Stomach (tissue), 9 donors: ENCODE data around the gene SSBP3. TPM values are rescaled to one million over a fixed set of nuclear protein-coding genes. Genes with fewer than 3 reads are reported as not detected.
A peak's percentile ranks its signal among the peaks of the same experiment; 100 is the strongest.

ENCODE experiments used
- DNase-seq, 2 donors: peaks; one replicate each; pipeline versions ENCODE4 v3.0.0 to v3.0.0-alpha.2; 2013 to 2019
- H3K27ac ChIP-seq, 5 donors: fragments of 200-600 bp in 4 of 5; sonication (generic) in 4 of 5; one replicate each; pipeline ENCODE4 v1.5.1; 2013 to 2019; ENCODE audit warnings: mild to moderate bottlenecking in 1 of 5, moderate library complexity in 1 of 5
- H3K27me3 ChIP-seq, 3 donors: fragments of 200-600 bp; sonication (generic); one replicate each; pipeline ENCODE4 v1.5.1; 2017 to 2019; ENCODE audit warnings: mixed run types in 1 of 3
- H3K36me3 ChIP-seq, 4 donors: fragments of 200-600 bp; sonication (generic); 1 replicate in 3 of 4; 2 replicates in 1 of 4; pipeline ENCODE4 v1.5.1; 2016 to 2019
- H3K4me1 ChIP-seq, 4 donors: fragments of 200-600 bp; sonication (generic); one replicate each; pipeline ENCODE4 v1.5.1; 2016 to 2019
- H3K4me3 ChIP-seq, 4 donors: fragments of 200-600 bp; sonication (generic) in 3 of 4; one replicate each; pipeline ENCODE4 v1.5.1; 2016 to 2019; ENCODE audit warnings: mild to moderate bottlenecking in 1 of 4
- H3K9me3 ChIP-seq, 4 donors: fragments of 200-600 bp; sonication (generic); one replicate each; pipeline ENCODE4 v1.5.1; 2016 to 2019
- CTCF ChIP-seq, 7 experiments: fragments of 450-650 bp in 4 of 7; fragments of 200-600 bp in 3 of 7; sonication (generic) in 3 of 7; IDR thresholded peaks; one replicate each; pipeline ENCODE4 v1.5.1; 2016 to 2019; ENCODE audit warnings: antibody characterized with exemption in 7 of 7, control low read depth in 2 of 7, mild to moderate bottlenecking in 1 of 7
- EP300 ChIP-seq: sonication (generic); formaldehyde crosslinking; IDR thresholded peaks from one replicate; pipeline ENCODE4 v1.6.1; 2017; ENCODE audit warnings: antibody characterized with exemption
- POLR2A ChIP-seq, 4 donors: fragments of 450-650 bp; IDR thresholded peaks; one replicate each; pipeline ENCODE4 v1.6.1; 2016; ENCODE audit warnings: antibody characterized with exemption in 4 of 4, control low read depth in 2 of 4, mild to moderate bottlenecking in 1 of 4, moderate library complexity in 1 of 4
- POLR2AphosphoS5 ChIP-seq, 3 donors: sonication (generic); formaldehyde crosslinking; IDR thresholded peaks; one replicate each; pipeline ENCODE4 v1.6.1; 2016; ENCODE audit warnings: antibody characterized with exemption in 3 of 3
- WGBS, 5 donors: extraction: QIAGEN DNeasy Blood & Tissue Kit in 3 of 5; methylation state at CpG; one replicate each; pipeline versions ENCODE4 v1.1.5 to v1.1.7; 2013 to 2018; 5-methylcytosine and 5-hydroxymethylcytosine counted together
- intact Hi-C: fragments of 100-400 bp; cut with DNase I; formaldehyde crosslinking; loops from one replicate; pipeline ENCODE4 v1.15.1; 2023; ENCODE audit warnings: low total_unique reads
- polyA plus RNA-seq, 3 donors: library from polyadenylated mRNA; stranded (reverse); fragments of 200-250 nt; gene quantifications; one replicate each; pipeline ENCODE4 v1.2.3, GENCODE V29; 2013
- total RNA-seq, 5 donors: library from RNA; depleted of rRNA; stranded (reverse); fragments of >200 nt; gene quantifications; one replicate each; pipeline versions ENCODE4 v1.1.0 to v1.2.3, GENCODE V29; 2014 to 2016
- donor health status: healthy with polysubstance abuse.
- donor health status: Bipolar disorder and iron deficiency.
- donor health status: healthy.

Gene SSBP3
- total and polyA plus RNA-seq, 8 donors, result 4.3 to 100 (median 38.1) TPM

DNA sequence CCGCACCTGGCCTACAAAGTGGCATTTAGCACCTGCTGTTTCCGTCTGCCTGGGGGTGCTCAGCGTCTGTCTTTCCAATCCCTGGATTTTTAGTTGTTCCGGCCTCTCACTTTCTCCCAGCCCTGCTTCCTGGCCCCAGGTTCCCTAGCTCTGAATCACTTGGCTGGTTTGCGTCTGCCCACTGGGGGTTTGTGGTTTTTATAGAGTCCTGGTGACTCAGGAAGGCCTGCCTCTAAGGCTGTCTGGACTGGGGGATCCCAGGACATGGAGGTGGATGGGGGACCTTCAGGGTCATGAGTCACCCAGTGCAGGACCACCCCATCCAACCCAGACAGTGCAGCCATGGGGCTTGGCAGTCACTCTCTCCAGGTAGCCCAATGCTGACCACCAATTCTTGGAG, 152.7 kb downstream of the SSBP3 start:
- peak overlapping the region in 1 of 5 donors; percentile 11 for H3K27ac ChIP-seq
- peaks cover 8 to 21% (median 18%) of the 10 kb centered on the region in 4 donors for H3K4me1 ChIP-seq
- no peak overlapping the region for H3K4me3 ChIP-seq
- intact Hi-C loops, result no loop called here
- no peak for DNase-seq
- TF ChIP-seq CTCF (IDR thresholded peaks at IDR 0.05) (no peak), POLR2AphosphoS5 (IDR thresholded peaks at IDR 0.05) (no peak), EP300 (no peak), POLR2A (IDR thresholded peaks at IDR 0.05) (no peak)
- no peaks in the 10 kb centered on the region for H3K27me3 ChIP-seq
- H3K36me3 ChIP-seq, result peaks cover 16 to 72% (median 56%) of the 10 kb centered on the region in 4 donors
- no peaks in the 10 kb centered on the region for H3K9me3 ChIP-seq
- WGBS, 5 donors, result 78 to 95% (median 86%) methylated on average over 5 of the region's 5 CpGs

DNA sequence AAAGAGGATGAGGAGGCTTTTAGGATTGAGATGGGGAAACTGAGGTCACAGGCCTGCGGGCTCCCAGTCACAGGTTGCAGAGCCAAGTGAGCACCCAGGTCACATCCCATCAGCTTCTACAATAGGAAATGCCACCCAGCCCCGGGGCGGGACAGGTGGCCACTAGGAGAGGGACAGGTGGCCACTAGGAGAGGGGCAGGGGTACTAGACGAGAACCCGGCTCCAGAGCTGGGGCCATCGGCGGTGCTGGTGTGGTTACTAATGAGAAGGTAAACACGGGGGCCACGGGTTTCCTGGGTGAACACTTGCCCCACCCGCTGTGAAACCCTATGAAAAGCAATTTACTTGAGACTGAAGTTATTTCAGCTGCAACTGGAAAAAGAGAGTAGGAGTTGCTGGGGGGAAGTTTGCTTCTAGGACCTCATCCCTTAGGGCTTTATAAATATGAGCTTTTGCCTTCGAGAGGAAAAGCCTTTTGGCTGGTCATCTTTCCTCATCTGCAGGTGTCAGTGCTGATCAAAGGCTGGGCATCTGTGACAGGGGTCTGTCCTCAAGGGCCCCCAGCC, 153.7 kb downstream of the SSBP3 start:
- H3K4me3 ChIP-seq, result no peak overlapping the region
- no peaks in the 10 kb centered on the region for H3K27me3 ChIP-seq
- peaks cover 16 to 74% (median 63%) of the 10 kb centered on the region in 4 donors for H3K36me3 ChIP-seq
- H3K4me1 ChIP-seq, result peaks cover 8 to 21% (median 18%) of the 10 kb centered on the region in 4 donors
- DNase-seq, result no peak
- intact Hi-C loops, result no loop called here
- H3K9me3 ChIP-seq, result no peaks in the 10 kb centered on the region
- 72 to 80% (median 76%) methylated on average over 11 of the region's 11 CpGs for WGBS, 5 donors
- no peak overlapping the region for H3K27ac ChIP-seq
- TF ChIP-seq POLR2A (IDR thresholded peaks at IDR 0.05), result no peak

DNA sequence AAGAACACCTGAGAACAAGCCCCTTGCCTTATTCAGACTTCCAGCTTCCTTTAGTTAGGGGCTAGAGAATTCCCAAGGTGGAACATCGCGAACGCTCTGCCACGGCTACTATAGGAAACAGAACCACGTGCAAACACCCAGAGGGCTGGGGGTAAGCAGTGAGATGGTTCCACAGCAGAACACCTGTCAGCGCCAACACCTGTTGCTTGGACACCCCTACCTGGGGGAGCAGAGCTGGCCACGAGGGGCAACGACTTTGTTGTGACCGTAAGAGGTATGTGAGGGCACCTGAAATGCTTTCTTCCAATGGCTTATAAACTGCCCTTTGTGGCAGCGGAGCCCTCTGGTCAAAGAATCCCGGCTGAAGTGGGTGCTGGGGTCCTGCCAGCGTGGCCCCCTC, 155.5 kb downstream of the SSBP3 start:
- Histone ChIP-seq H3K9me3 (no peaks in the 10 kb centered on the region), H3K4me1 (peaks cover 8 to 34% (median 21%) of the 10 kb centered on the region in 4 donors), H3K27me3 (no peaks in the 10 kb centered on the region), H3K36me3 (peaks cover 20 to 82% (median 74%) of the 10 kb centered on the region in 4 donors), H3K27ac (peak overlapping the region in 3 of 5 donors; percentile 30 to 67 (median 47)), H3K4me3 (no peak overlapping the region)
- TF ChIP-seq CTCF (IDR thresholded peaks at IDR 0.05) (no peak), EP300 (no peak), POLR2AphosphoS5 (IDR thresholded peaks at IDR 0.05) (no peak), POLR2A (IDR thresholded peaks at IDR 0.05) (no peak)
- no peak for DNase-seq
- 88 to 90% (median 88%) methylated on average over 12 of the region's 12 CpGs for WGBS, 5 donors
- intact Hi-C loops, result no loop called here

DNA sequence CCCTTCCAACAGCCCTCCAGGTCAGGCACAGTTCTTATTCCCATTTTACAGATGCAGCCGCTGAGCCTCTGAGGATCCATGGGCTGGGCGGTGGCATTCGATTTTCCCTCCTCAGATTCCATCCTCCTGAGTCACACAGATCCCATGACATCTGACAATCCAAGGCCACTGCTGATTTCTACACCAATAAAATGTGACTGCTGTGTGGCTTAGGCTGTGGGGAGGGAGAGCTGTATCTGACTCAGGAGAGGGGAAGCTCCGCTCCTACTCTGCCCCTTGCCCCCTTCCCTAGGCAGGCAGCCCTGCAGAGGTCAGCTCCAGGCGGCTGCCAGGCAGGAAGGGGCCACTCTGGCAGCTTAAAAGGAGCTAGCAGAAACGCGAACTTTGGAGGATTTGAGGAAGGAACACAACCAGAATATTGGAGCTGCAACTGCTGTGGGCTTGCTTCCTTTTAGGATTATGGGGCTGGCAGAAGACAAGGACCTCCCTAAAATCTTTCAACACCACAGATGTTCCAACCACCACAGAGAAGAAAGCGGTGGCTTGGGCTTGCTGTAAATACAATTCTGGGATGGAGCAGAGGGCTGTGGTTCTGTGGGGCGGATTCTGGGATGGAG, 156.3 kb downstream of the SSBP3 start:
- DNase-seq, result peak in 1 of 2 donors; percentile 65
- Histone ChIP-seq H3K27ac (peak overlapping the region in 3 of 5 donors; percentile 30 to 67 (median 47)), H3K9me3 (no peaks in the 10 kb centered on the region), H3K4me1 (peaks cover 8 to 42% (median 24%) of the 10 kb centered on the region in 4 donors), H3K27me3 (no peaks in the 10 kb centered on the region), H3K36me3 (peaks cover 15 to 77% (median 74%) of the 10 kb centered on the region in 4 donors), H3K4me3 (no peak overlapping the region)
- TF ChIP-seq EP300, result no peak
- TF ChIP-seq POLR2AphosphoS5 (IDR thresholded peaks at IDR 0.05), result no peak
- no peak for TF ChIP-seq CTCF (IDR thresholded peaks at IDR 0.05)
- TF ChIP-seq POLR2A (IDR thresholded peaks at IDR 0.05), result no peak
- intact Hi-C loops, result no loop called here
- 64 to 79% (median 74%) methylated on average over 9 of the region's 9 CpGs for WGBS, 5 donors

DNA sequence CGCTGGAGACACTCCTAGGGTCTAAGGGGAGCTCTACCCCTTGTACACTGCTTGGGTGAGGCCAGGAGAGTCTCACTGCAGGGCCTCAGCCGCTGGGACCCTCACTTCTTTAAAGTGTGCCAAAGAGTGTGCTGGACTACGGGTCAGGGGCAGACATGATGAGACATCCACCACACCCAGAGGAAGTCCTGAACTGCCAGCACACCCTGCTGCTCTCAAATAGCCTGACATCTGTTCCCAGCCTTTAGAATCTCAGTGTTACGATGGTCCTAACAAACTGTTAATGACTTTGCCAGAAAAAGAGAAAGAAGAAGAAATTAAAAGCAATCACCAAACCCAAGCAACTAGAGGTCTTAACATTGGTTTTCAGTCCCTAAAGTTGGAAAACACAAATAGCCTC, 157.2 kb downstream of the SSBP3 start:
- DNase-seq, result no peak
- intact Hi-C loops, result no loop called here
- TF ChIP-seq POLR2A (IDR thresholded peaks at IDR 0.05) (no peak), EP300 (no peak), CTCF (IDR thresholded peaks at IDR 0.05) (no peak), POLR2AphosphoS5 (IDR thresholded peaks at IDR 0.05) (no peak)
- Histone ChIP-seq H3K9me3 (no peaks in the 10 kb centered on the region), H3K27ac (no peak overlapping the region), H3K27me3 (no peaks in the 10 kb centered on the region), H3K4me1 (peaks cover 8 to 40% (median 16%) of the 10 kb centered on the region in 4 donors), H3K4me3 (no peak overlapping the region), H3K36me3 (peaks cover 18 to 80% (median 78%) of the 10 kb centered on the region in 4 donors)
- 71 to 79% (median 76%) methylated on average over 4 of the region's 4 CpGs for WGBS, 5 donors
